Measurements from ENCODE around the gene ADNP2.

The ADNP2 gene, protein sequence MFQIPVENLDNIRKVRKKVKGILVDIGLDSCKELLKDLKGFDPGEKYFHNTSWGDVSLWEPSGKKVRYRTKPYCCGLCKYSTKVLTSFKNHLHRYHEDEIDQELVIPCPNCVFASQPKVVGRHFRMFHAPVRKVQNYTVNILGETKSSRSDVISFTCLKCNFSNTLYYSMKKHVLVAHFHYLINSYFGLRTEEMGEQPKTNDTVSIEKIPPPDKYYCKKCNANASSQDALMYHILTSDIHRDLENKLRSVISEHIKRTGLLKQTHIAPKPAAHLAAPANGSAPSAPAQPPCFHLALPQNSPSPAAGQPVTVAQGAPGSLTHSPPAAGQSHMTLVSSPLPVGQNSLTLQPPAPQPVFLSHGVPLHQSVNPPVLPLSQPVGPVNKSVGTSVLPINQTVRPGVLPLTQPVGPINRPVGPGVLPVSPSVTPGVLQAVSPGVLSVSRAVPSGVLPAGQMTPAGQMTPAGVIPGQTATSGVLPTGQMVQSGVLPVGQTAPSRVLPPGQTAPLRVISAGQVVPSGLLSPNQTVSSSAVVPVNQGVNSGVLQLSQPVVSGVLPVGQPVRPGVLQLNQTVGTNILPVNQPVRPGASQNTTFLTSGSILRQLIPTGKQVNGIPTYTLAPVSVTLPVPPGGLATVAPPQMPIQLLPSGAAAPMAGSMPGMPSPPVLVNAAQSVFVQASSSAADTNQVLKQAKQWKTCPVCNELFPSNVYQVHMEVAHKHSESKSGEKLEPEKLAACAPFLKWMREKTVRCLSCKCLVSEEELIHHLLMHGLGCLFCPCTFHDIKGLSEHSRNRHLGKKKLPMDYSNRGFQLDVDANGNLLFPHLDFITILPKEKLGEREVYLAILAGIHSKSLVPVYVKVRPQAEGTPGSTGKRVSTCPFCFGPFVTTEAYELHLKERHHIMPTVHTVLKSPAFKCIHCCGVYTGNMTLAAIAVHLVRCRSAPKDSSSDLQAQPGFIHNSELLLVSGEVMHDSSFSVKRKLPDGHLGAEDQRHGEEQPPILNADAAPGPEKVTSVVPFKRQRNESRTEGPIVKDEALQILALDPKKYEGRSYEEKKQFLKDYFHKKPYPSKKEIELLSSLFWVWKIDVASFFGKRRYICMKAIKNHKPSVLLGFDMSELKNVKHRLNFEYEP

DNA sequence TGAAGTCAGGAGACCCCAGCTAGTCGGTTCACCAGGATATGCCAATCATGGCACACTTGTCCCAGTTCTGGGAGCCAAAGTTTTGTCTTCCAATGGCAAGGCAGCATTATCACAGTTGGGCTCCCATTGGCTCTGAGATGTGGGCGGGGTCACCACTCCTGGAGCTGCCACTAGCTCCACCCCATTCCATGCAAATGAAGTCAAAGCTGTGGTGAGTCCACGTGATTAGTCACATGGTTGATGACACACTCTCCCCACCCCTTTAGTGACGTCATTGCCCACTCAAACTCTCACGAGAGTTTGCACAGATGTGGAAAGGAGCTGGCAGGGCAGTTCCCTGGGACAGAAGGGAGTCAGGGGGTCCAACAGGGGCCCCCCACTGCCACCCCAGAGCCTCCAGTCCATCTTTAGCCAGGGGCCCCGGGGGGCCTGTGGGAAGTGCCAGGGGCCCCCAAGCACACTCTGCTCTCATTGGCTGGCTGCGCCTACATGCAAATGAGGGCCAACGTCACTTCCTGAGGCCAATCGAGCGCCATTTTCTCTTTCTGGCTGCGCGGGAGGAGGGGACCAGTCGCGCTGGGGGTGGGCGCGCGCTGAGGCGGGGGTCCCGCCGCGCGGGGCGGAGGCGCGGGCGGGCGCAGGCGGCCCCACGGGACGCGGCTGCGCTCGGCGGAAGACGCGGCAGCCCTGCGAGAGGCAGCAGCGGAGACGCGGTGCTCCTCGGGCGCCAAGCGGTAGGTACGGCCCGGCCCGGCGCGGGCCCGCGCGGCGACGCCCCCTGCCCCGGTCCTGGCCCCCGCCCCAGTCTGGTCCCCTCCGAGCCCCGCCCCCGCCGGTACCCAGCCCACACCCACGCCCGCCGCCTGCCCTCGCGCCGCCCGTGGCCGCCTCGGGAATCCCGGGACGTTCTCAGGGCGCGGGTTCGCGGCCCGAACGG lies at the start of gene ADNP2:
TSS of gene ADNP2 (plus strand) at position 524 of the 937 bp plus-strand sequence. CDS start 8,281 bp downstream, outside the sequence.
- Histone ChIP-seq H3K4me3 (ENCODE audit: low read depth, low read length) (peak within 1 kb of the TSS; percentile 84), H3K79me2 (ENCODE audit: control insufficient read depth, insufficient read depth, low read length, unreplicated experiment) (peaks cover 39% of the 10 kb centered on the region), H2AFZ (ENCODE audit: low read length, unreplicated experiment) (peak within 1 kb of the TSS; percentile 86), H3K27ac (ENCODE audit: low read depth, low read length) (peak within 1 kb of the TSS; percentile 90), H3K4me1 (ENCODE audit: control insufficient read depth, insufficient read depth, low read length, unreplicated experiment) (peaks cover 10% of the 10 kb centered on the region), H3K36me3 (ENCODE audit: insufficient read depth, low read length) (no peaks in the 10 kb centered on the region), H3K27me3 (ENCODE audit: insufficient read depth, low read length) (no peaks in the 10 kb centered on the region)

DNA sequence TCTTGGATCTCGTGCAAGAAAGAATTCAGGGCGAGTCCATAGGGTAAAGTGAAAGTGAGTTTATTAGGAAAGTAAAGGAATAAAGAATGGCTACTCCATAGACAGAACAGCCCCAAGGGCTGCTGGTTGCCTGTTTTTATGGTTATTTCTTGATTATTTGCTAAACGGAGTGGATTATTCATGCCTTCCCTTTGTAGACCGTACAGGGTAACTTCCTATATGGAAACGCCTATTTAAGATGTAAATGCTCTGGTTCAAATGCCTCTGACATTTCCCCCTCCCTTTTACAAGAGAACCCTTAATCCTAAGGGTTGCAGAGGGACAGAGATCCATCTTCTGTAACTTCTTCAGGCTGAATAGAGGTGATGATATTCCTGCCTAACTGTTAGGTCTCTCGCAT lies 49.1 kb upstream of the ADNP2 start:
- H3K4me3 ChIP-seq (ENCODE audit: low read depth, low read length) = no peak overlapping the region
- H3K79me2 ChIP-seq (ENCODE audit: control insufficient read depth, insufficient read depth, low read length, unreplicated experiment) = no peaks in the 10 kb centered on the region
- no peaks in the 10 kb centered on the region for H3K36me3 ChIP-seq (ENCODE audit: insufficient read depth, low read length)
- no peaks in the 10 kb centered on the region for H3K4me1 ChIP-seq (ENCODE audit: control insufficient read depth, insufficient read depth, low read length, unreplicated experiment)
- H3K27ac ChIP-seq (ENCODE audit: low read depth, low read length) = no peak overlapping the region
- H3K27me3 ChIP-seq (ENCODE audit: insufficient read depth, low read length) = no peaks in the 10 kb centered on the region
- H2AFZ ChIP-seq (ENCODE audit: low read length, unreplicated experiment) = no peak overlapping the region

DNA sequence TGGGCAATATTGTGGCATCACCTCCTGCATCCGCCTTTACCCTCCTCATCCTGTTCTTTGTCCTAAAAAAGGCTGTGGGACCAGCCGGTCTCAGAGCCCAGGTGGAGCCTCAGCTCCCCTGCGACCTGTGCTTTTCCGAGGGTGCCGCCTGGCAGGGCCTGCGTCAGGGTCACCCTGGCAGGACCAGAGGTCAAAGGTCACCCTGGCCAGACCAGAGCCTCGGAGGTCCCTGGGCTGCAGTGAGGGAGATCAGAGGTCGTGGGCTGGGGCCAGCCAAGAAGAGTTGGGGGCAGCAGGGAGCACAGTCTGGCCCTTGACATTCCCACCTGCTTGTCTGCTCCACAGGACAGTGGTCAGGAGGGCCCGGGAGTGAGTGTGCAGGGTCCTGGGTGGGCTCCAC lies 43.4 kb upstream of the ADNP2 start:
- Histone ChIP-seq H3K4me1 (ENCODE audit: control insufficient read depth, insufficient read depth, low read length, unreplicated experiment) (no peaks in the 10 kb centered on the region), H3K36me3 (ENCODE audit: insufficient read depth, low read length) (no peaks in the 10 kb centered on the region), H3K27ac (ENCODE audit: low read depth, low read length) (no peak overlapping the region), H2AFZ (ENCODE audit: low read length, unreplicated experiment) (no peak overlapping the region), H3K27me3 (ENCODE audit: insufficient read depth, low read length) (no peaks in the 10 kb centered on the region), H3K79me2 (ENCODE audit: control insufficient read depth, insufficient read depth, low read length, unreplicated experiment) (no peaks in the 10 kb centered on the region), H3K4me3 (ENCODE audit: low read depth, low read length) (no peak overlapping the region)

DNA sequence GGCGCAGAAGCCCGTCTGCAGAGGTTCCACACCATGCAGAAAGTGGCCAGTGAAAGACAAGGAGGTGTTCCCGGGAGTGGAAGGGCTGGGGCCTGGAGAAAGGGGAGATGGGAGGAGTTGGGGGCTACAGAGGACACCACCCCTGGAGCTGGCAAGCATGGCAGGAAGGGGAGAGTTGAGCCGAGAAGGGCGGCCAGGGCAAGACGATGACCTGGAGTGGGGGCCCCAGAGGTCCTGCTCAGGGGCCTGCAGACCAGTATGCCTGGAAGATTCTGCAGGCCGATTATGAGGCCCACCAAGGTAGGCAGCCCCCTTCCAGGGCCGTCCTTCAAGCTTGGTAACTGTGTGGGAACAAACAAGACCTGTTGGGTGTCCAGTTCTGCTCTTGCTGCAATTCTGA lies 41.7 kb upstream of the ADNP2 start:
- no peak overlapping the region for H3K4me3 ChIP-seq (ENCODE audit: low read depth, low read length)
- H3K79me2 ChIP-seq (ENCODE audit: control insufficient read depth, insufficient read depth, low read length, unreplicated experiment) = no peaks in the 10 kb centered on the region
- no peak overlapping the region for H3K27ac ChIP-seq (ENCODE audit: low read depth, low read length)
- H3K27me3 ChIP-seq (ENCODE audit: insufficient read depth, low read length) = no peaks in the 10 kb centered on the region
- no peaks in the 10 kb centered on the region for H3K4me1 ChIP-seq (ENCODE audit: control insufficient read depth, insufficient read depth, low read length, unreplicated experiment)
- no peaks in the 10 kb centered on the region for H3K36me3 ChIP-seq (ENCODE audit: insufficient read depth, low read length)
- no peak overlapping the region for H2AFZ ChIP-seq (ENCODE audit: low read length, unreplicated experiment)

DNA sequence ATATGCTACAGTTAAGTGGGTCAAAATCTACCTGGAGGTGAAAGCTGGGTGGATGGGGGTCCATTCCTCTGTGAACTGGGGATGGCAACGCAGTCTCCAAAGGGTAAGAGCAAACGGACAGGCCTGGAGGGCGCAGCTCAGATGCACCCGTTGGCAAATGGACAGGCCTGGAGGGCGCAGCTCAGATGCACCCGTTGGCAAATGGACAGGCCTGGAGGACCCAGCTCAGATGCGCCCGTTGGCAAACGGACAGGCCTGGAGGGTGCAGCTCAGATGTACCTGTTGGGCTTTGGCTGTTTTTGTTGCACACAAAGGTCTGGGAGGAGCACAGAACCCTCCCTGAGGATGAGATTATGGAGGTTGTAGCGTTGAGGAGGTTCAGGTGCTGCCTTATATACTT lies 41.2 kb upstream of the ADNP2 start:
- Histone ChIP-seq H3K4me3 (ENCODE audit: low read depth, low read length) (no peak overlapping the region), H3K36me3 (ENCODE audit: insufficient read depth, low read length) (no peaks in the 10 kb centered on the region)

DNA sequence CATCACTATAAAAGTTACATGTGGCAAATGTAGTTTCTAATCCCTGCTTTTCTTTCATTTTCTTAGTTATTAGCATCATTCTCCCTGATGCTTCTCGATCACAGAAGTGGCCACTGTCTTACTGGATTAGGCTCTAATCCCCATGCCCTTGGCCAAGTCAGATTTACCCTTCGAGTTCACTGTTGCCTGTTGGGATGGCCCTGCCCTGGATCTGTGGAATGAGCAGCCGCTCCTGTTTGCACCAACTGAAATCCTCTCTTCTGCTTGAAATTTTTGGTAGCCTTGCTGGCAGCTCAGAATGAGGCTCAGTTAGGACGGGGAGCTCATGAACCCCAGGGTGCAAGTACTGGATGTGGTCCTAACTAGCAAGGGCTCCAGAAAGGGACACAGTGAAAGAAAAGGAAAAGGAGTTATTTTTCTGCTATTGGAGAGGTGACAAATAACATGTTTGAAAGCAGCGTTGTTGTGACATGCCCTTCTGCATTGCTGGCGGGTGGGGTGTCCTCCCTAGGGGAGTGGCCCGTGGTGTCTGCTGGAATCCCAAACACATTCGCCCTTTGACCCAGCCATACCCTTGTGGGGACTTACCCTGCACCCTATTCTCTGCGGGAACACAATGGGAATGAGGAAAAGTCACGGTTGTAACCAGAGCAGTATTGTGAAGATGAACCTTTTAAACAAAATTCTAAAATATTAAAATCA lies 40.3 kb upstream of the ADNP2 start:
- no peak overlapping the region for H2AFZ ChIP-seq (ENCODE audit: low read length, unreplicated experiment)
- H3K27me3 ChIP-seq (ENCODE audit: insufficient read depth, low read length) = no peaks in the 10 kb centered on the region
- no peak overlapping the region for H3K4me3 ChIP-seq (ENCODE audit: low read depth, low read length)
- no peaks in the 10 kb centered on the region for H3K4me1 ChIP-seq (ENCODE audit: control insufficient read depth, insufficient read depth, low read length, unreplicated experiment)
- no peaks in the 10 kb centered on the region for H3K36me3 ChIP-seq (ENCODE audit: insufficient read depth, low read length)
- no peak overlapping the region for H3K27ac ChIP-seq (ENCODE audit: low read depth, low read length)
- no peaks in the 10 kb centered on the region for H3K79me2 ChIP-seq (ENCODE audit: control insufficient read depth, insufficient read depth, low read length, unreplicated experiment)

More for the DNA sequence above, 41.2 kb upstream of the ADNP2 start:
- H3K27ac ChIP-seq (ENCODE audit: low read depth, low read length) = no peak overlapping the region
- H2AFZ ChIP-seq (ENCODE audit: low read length, unreplicated experiment) = no peak overlapping the region
- H3K4me1 ChIP-seq (ENCODE audit: control insufficient read depth, insufficient read depth, low read length, unreplicated experiment) = no peaks in the 10 kb centered on the region
- no peaks in the 10 kb centered on the region for H3K79me2 ChIP-seq (ENCODE audit: control insufficient read depth, insufficient read depth, low read length, unreplicated experiment)
- no peaks in the 10 kb centered on the region for H3K27me3 ChIP-seq (ENCODE audit: insufficient read depth, low read length)

DNA sequence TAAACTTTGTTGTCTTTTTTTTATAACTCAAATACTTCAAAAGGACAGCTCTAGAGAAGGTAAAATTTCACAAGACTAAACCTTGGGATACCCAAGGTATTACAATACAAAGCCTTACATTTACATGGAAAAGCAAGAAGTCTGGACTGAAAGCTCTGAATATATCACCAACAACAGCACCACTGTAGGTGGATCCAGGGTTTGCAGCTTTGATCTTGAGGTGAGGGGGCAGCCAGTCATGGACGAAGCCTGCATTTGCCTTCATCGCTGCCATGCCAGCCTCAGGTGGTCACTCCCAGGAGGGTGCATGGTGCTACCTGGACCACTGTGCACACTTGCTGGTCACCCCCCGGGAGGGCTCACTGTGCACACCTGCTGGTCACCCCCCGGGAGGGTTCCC lies 38.2 kb upstream of the ADNP2 start:
- H3K27me3 ChIP-seq (ENCODE audit: insufficient read depth, low read length) = no peaks in the 10 kb centered on the region
- no peaks in the 10 kb centered on the region for H3K4me1 ChIP-seq (ENCODE audit: control insufficient read depth, insufficient read depth, low read length, unreplicated experiment)
- H2AFZ ChIP-seq (ENCODE audit: low read length, unreplicated experiment) = no peak overlapping the region
- no peaks in the 10 kb centered on the region for H3K79me2 ChIP-seq (ENCODE audit: control insufficient read depth, insufficient read depth, low read length, unreplicated experiment)
- no peak overlapping the region for H3K27ac ChIP-seq (ENCODE audit: low read depth, low read length)
- no peaks in the 10 kb centered on the region for H3K36me3 ChIP-seq (ENCODE audit: insufficient read depth, low read length)
- no peak overlapping the region for H3K4me3 ChIP-seq (ENCODE audit: low read depth, low read length)

DNA sequence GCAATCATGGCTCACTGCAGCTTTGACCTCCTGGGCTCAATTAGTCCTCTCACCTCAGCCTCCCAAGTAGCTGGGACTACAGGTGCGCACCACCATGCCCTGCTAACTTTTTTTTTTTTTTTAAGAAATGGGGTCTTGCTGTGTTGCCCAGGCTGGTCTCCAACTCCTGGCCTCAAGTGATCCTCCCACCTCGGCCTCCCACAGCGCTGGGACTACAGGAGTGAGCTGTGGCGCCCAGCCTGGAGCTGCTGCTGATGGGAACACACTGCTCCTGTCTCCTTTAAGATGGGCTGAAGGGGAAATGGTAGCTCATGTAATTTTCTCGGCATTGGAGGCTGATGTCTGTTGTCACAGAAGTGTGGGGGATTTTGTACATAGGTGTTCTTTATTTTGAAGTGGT lies 34.9 kb upstream of the ADNP2 start:
- Histone ChIP-seq H3K4me3 (ENCODE audit: low read depth, low read length) (no peak overlapping the region), H3K27me3 (ENCODE audit: insufficient read depth, low read length) (no peaks in the 10 kb centered on the region), H3K4me1 (ENCODE audit: control insufficient read depth, insufficient read depth, low read length, unreplicated experiment) (no peaks in the 10 kb centered on the region), H3K79me2 (ENCODE audit: control insufficient read depth, insufficient read depth, low read length, unreplicated experiment) (no peaks in the 10 kb centered on the region), H3K36me3 (ENCODE audit: insufficient read depth, low read length) (no peaks in the 10 kb centered on the region), H3K27ac (ENCODE audit: low read depth, low read length) (no peak overlapping the region), H2AFZ (ENCODE audit: low read length, unreplicated experiment) (no peak overlapping the region)

DNA sequence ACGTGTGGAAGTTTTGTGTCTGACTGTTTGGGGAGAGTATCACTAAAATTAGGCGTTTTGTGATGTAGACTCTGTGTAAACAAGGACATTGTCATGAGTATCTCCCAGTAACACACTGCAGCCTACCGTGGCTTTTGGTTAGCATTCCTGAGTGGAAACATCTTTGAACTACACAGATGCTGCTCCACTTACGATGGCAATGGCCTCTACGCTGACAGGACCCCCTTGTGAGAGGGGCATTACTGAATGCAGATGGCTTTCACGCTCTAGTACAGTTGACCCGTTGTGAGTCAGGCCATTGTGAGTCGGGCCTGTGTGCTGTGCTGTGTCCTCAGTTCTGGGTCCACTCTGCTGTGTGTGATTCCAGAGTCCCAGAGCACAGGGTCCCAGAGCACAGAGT lies 34.4 kb upstream of the ADNP2 start:
- Histone ChIP-seq H3K4me3 (ENCODE audit: low read depth, low read length) (no peak overlapping the region), H3K79me2 (ENCODE audit: control insufficient read depth, insufficient read depth, low read length, unreplicated experiment) (no peaks in the 10 kb centered on the region), H3K4me1 (ENCODE audit: control insufficient read depth, insufficient read depth, low read length, unreplicated experiment) (no peaks in the 10 kb centered on the region), H2AFZ (ENCODE audit: low read length, unreplicated experiment) (no peak overlapping the region), H3K27me3 (ENCODE audit: insufficient read depth, low read length) (0 out of 2 replicates have a peak, but pooled peaks cover 2% of the 10 kb centered on the region), H3K36me3 (ENCODE audit: insufficient read depth, low read length) (no peaks in the 10 kb centered on the region), H3K27ac (ENCODE audit: low read depth, low read length) (no peak overlapping the region)
